DOHH2 (cell line): ENCODE data around the gene SCNN1G.

Experiments used
- EZH2phosphoT487 ChIP-seq: fragments of 200-600 bp; sonication (generic); IDR thresholded peaks from 2 replicates; pipeline ENCODE4 v1.6.1; 2017; ENCODE audit warnings: borderline replicate concordance, mild to moderate bottlenecking, antibody characterized with exemption, low read length, moderate library complexity, mixed read lengths
- TF ChIP-seq, protein P1 (sequence below): fragments of 200-600 bp; sonication (generic); IDR thresholded peaks from one replicate; pipeline ENCODE4 v1.5.1; 2014; ENCODE audit warnings: antibody characterized with exemption, mild to moderate bottlenecking, low read depth, low read length; ENCODE audit not compliant: poor library complexity, severe bottlenecking

DNA sequence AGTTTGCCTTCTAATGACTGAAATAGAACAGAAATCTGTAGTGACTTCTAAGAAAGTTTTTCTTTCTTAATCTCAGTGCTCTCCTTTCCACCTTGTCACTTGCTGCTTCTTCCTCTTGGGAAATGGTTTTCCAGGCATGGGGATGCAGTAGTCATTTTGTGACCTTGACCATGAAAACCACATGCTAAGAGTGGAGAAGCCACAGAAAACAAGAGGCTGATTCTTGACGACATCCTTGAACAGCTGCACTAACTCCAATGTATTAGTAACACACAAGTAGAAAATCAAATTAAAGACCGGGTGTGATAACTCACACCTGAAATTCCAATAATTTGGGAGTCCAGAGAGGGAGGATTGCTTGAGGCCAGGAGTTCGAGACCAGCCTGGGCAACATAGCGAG lies 17.8 kb upstream of the SCNN1G start:
- TF ChIP-seq, protein P1, sequence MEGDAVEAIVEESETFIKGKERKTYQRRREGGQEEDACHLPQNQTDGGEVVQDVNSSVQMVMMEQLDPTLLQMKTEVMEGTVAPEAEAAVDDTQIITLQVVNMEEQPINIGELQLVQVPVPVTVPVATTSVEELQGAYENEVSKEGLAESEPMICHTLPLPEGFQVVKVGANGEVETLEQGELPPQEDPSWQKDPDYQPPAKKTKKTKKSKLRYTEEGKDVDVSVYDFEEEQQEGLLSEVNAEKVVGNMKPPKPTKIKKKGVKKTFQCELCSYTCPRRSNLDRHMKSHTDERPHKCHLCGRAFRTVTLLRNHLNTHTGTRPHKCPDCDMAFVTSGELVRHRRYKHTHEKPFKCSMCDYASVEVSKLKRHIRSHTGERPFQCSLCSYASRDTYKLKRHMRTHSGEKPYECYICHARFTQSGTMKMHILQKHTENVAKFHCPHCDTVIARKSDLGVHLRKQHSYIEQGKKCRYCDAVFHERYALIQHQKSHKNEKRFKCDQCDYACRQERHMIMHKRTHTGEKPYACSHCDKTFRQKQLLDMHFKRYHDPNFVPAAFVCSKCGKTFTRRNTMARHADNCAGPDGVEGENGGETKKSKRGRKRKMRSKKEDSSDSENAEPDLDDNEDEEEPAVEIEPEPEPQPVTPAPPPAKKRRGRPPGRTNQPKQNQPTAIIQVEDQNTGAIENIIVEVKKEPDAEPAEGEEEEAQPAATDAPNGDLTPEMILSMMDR: no peak
- no peak for TF ChIP-seq EZH2phosphoT487
